ENCODE measurements around the gene TANGO6. TPM values are rescaled to one million over a fixed set of nuclear protein-coding genes. Genes with fewer than 3 reads are reported as not detected.
"Not testable (repeated sequence)": the region's sequence is repeated elsewhere in the genome, so short reads cannot be mapped to it uniquely, and the experiment has no call there.

TANGO6 gene
- total and polyA plus RNA-seq, 4 donors = 5.4 to 26.6 (median 13.2) TPM

DNA sequence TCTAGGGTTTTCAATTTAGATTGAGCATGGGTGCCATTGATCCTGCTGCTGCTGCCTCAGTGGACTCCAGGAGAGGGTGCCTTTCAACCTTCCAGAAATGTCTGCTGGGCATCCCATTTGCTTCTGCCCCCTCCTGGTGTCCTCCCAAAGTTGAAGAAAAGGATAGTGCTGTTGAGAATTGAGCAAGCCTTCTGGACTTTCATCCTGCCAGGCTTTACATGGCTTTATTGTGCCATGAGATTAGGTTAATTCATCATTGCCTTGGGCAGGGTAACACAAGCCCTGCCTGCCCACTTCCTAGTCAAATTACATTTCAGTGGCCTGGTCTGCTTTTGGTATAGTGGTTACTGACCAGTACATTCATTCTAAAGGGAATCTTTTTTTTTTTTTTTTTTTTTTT, 17.9 kb upstream of the TANGO6 start:
- DNase-seq (no peak), ATAC-seq (ENCODE audit: low FRiP score) (no peak)
- H3K4me3 ChIP-seq (ENCODE audit: low read length in 2 of 2) = no peak overlapping the region
- no peaks in the 10 kb centered on the region for H3K36me3 ChIP-seq (ENCODE audit: control insufficient read depth in 1 of 2, insufficient read depth in 2 of 2, low read length in 1 of 2)
- intact Hi-C loops (cut with DNase I) = no loop called here
- peaks cover 0 to 2% of the 10 kb centered on the region in 2 donors for H3K4me1 ChIP-seq (ENCODE audit: control insufficient read depth in 1 of 2, insufficient read depth in 2 of 2, low read length in 2 of 2)
- no peaks in the 10 kb centered on the region for H3K9me3 ChIP-seq (ENCODE audit: control insufficient read depth, low read length)
- no peak overlapping the region for H3K27ac ChIP-seq (ENCODE audit: low read depth in 1 of 2, low read length in 2 of 2)
- H3K27me3 ChIP-seq (ENCODE audit: control insufficient read depth in 1 of 2, insufficient read depth in 2 of 2, low read length in 1 of 2) = no peaks in the 10 kb centered on the region

DNA sequence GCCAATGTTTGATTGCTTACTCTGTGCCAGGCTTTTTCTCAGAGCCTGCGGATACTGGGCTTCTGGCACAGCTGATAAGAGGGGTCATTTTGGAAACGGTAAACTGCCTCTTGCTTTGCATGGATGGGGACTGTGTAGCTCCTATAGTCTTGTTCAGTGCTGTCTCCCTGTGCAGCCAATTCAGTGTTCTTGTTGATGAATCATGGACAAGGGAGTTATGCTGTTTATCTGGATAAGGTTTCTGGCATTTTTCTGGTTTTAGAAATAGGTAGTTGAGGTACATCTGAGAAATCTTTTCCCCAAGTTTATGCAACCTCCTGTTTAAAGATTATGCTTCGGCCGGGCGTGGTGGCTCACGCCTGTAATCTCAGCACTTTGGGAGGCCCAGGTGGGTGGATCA, 16.7 kb upstream of the TANGO6 start:
- 86 to 89% methylated on average over 6 of the region's 6 CpGs for WGBS, 2 donors
- Histone ChIP-seq H3K36me3 (ENCODE audit: control insufficient read depth in 1 of 2, insufficient read depth in 2 of 2, low read length in 1 of 2) (no peaks in the 10 kb centered on the region), H3K27me3 (ENCODE audit: control insufficient read depth in 1 of 2, insufficient read depth in 2 of 2, low read length in 1 of 2) (no peaks in the 10 kb centered on the region), H3K4me1 (ENCODE audit: control insufficient read depth in 1 of 2, insufficient read depth in 2 of 2, low read length in 2 of 2) (peaks cover 0 to 2% of the 10 kb centered on the region in 2 donors), H3K27ac (ENCODE audit: low read depth in 1 of 2, low read length in 2 of 2) (no peak overlapping the region), H3K9me3 (ENCODE audit: control insufficient read depth, low read length) (no peaks in the 10 kb centered on the region), H3K4me3 (ENCODE audit: low read length in 2 of 2) (no peak overlapping the region)
- intact Hi-C loops (cut with DNase I) = no loop called here
- ATAC-seq (ENCODE audit: low FRiP score) (no peak), DNase-seq (no peak)

DNA sequence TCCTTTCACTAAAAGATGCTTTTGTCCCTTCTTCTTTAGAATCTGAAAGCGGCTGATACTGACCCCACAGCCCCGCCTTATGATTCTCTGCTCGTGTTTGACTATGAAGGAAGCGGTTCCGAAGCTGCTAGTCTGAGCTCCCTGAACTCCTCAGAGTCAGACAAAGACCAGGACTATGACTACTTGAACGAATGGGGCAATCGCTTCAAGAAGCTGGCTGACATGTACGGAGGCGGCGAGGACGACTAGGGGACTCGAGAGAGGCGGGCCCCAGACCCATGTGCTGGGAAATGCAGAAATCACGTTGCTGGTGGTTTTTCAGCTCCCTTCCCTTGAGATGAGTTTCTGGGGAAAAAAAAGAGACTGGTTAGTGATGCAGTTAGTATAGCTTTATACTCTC, 10.1 kb upstream of the TANGO6 start:
- Histone ChIP-seq H3K27ac (ENCODE audit: low read depth in 1 of 2, low read length in 2 of 2) (no peak overlapping the region), H3K4me3 (ENCODE audit: low read length in 2 of 2) (no peak overlapping the region), H3K27me3 (ENCODE audit: control insufficient read depth in 1 of 2, insufficient read depth in 2 of 2, low read length in 1 of 2) (no peaks in the 10 kb centered on the region), H3K4me1 (ENCODE audit: control insufficient read depth in 1 of 2, insufficient read depth in 2 of 2, low read length in 2 of 2) (no peaks in the 10 kb centered on the region), H3K36me3 (ENCODE audit: control insufficient read depth in 1 of 2, insufficient read depth in 2 of 2, low read length in 1 of 2) (no peaks in the 10 kb centered on the region), H3K9me3 (ENCODE audit: control insufficient read depth, low read length) (no peaks in the 10 kb centered on the region)
- WGBS, 2 donors = 89 to 91% methylated on average over 14 of the region's 14 CpGs
- ATAC-seq (ENCODE audit: low FRiP score) = no peak
- intact Hi-C loops (cut with DNase I) = no loop called here
- DNase-seq = no peak

DNA sequence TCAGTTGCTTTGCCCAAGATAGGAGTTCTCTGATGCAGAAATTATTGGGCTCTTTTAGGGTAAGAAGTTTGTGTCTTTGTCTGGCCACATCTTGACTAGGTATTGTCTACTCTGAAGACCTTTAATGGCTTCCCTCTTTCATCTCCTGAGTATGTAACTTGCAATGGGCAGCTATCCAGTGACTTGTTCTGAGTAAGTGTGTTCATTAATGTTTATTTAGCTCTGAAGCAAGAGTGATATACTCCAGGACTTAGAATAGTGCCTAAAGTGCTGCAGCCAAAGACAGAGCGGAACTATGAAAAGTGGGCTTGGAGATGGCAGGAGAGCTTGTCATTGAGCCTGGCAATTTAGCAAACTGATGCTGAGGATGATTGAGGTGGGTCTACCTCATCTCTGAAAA, 8.8 kb upstream of the TANGO6 start:
- intact Hi-C loops (cut with DNase I) = no loop called here
- no peaks in the 10 kb centered on the region for H3K27me3 ChIP-seq (ENCODE audit: control insufficient read depth in 1 of 2, insufficient read depth in 2 of 2, low read length in 1 of 2)
- 44 to 50% methylated on average over 1 of the region's 1 CpG for WGBS, 2 donors
- H3K4me1 ChIP-seq (ENCODE audit: control insufficient read depth in 1 of 2, insufficient read depth in 2 of 2, low read length in 2 of 2) = no peaks in the 10 kb centered on the region
- no peaks in the 10 kb centered on the region for H3K9me3 ChIP-seq (ENCODE audit: control insufficient read depth, low read length)
- no peak for ATAC-seq (ENCODE audit: low FRiP score)
- no peak overlapping the region for H3K27ac ChIP-seq (ENCODE audit: low read depth in 1 of 2, low read length in 2 of 2)
- H3K36me3 ChIP-seq (ENCODE audit: control insufficient read depth in 1 of 2, insufficient read depth in 2 of 2, low read length in 1 of 2) = no peaks in the 10 kb centered on the region
- no peak for DNase-seq
- no peak overlapping the region for H3K4me3 ChIP-seq (ENCODE audit: low read length in 2 of 2)

DNA sequence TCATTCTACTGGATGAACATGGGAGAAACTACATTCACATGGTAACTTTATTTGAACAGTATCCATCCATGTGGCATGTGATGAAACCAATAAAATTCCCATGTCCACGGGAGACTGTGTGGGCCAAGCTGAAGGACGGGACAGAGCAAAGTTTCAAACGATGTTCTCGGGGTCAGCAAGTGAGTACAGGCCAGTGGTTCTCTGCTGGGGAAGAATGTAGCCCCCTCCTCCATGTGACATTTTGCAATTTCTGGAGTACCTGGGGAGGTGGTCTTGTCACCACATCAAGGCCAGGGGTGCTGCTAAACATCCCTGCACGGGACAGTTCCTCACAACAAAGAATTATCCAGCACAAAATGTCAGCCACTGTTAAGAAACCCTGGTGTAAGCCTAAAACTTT, 7.4 kb upstream of the TANGO6 start:
- intact Hi-C loops (cut with DNase I) = no loop called here
- Histone ChIP-seq H3K4me3 (ENCODE audit: low read length in 2 of 2) (no peak overlapping the region), H3K4me1 (ENCODE audit: control insufficient read depth in 1 of 2, insufficient read depth in 2 of 2, low read length in 2 of 2) (no peaks in the 10 kb centered on the region), H3K9me3 (ENCODE audit: control insufficient read depth, low read length) (no peaks in the 10 kb centered on the region), H3K27ac (ENCODE audit: low read depth in 1 of 2, low read length in 2 of 2) (no peak overlapping the region), H3K27me3 (ENCODE audit: control insufficient read depth in 1 of 2, insufficient read depth in 2 of 2, low read length in 1 of 2) (no peaks in the 10 kb centered on the region), H3K36me3 (ENCODE audit: control insufficient read depth in 1 of 2, insufficient read depth in 2 of 2, low read length in 1 of 2) (no peaks in the 10 kb centered on the region)
- WGBS, 2 donors = 82 to 85% methylated on average over 5 of the region's 5 CpGs
- DNase-seq (no peak), ATAC-seq (ENCODE audit: low FRiP score) (no peak)

DNA sequence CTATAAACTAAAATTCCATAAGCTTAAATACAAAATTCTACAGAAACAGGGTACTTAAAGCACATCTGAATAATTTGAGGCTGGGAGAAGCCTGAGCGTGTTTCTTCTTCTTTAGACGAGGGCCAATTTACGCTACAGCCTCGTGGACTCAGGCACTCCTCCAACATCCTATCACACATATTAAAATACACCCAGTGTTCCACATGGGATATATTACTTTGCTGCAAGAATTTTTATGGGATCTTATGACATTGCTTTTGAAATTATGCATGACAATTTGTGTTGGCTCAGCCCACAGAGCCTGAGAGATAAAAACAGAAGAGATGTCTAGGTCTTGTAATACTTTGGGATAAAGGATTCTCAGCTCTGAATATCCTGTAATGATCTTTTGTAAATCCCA, 3.5 kb upstream of the TANGO6 start:
- Histone ChIP-seq H3K27ac (ENCODE audit: low read depth in 1 of 2, low read length in 2 of 2) (no peak overlapping the region), H3K9me3 (ENCODE audit: control insufficient read depth, low read length) (no peaks in the 10 kb centered on the region), H3K36me3 (ENCODE audit: control insufficient read depth in 1 of 2, insufficient read depth in 2 of 2, low read length in 1 of 2) (no peaks in the 10 kb centered on the region), H3K4me3 (ENCODE audit: low read length in 2 of 2) (no peak overlapping the region), H3K27me3 (ENCODE audit: control insufficient read depth in 1 of 2, insufficient read depth in 2 of 2, low read length in 1 of 2) (no peaks in the 10 kb centered on the region), H3K4me1 (ENCODE audit: control insufficient read depth in 1 of 2, insufficient read depth in 2 of 2, low read length in 2 of 2) (peaks cover 0 to 2% of the 10 kb centered on the region in 2 donors)
- intact Hi-C loops (cut with DNase I) = loop anchor here (5.0 to 10.0 kb wide), 3 partner anchors 277 to 305 kb away; partner anchors contain the start of genes CHTF8 (in 1 of the 2), UTP4 (in 1 of the 2) and ZFP90 (in 1 of the 2)
- 31 to 42% methylated on average over 4 of the region's 4 CpGs for WGBS, 2 donors
- no peak for ATAC-seq (ENCODE audit: low FRiP score)
- DNase-seq = no peak

DNA sequence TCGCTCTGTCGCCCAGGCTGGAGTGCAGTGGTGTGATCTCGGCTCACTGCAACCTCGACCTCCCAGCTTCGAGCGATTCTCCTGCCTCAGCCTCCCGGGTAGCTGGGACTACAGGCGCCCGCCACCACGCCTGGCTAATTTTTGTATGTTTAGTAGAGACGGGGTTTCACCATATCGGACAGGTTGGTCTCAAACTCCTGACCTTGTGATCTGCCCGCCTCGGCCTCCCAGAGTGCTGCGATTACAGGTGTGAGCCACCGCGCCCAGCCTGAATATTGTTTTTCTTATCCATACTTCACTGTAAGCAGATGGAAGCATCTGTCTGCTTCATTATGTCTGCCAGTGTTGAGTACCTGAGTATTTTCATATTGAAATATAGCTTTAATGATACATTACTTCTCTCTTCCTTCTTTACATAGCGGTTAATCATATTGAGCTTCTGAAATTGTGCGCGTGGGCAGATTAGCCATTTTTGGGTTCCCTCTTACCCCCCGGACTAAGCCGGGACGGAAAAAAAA, 308 bp upstream of the TANGO6 start:
- 62 to 64% methylated on average over 23 of the region's 23 CpGs for WGBS, 2 donors
- H3K4me3 ChIP-seq (ENCODE audit: low read length in 2 of 2) = peak overlapping the region in 1 of 2 donors; percentile 56
- H3K9me3 ChIP-seq (ENCODE audit: control insufficient read depth, low read length); H3K36me3 ChIP-seq (ENCODE audit: control insufficient read depth in 1 of 2, insufficient read depth in 2 of 2, low read length in 1 of 2); DNase-seq; H3K27me3 ChIP-seq (ENCODE audit: control insufficient read depth in 1 of 2, insufficient read depth in 2 of 2, low read length in 1 of 2); ATAC-seq (ENCODE audit: low FRiP score); H3K4me1 ChIP-seq (ENCODE audit: control insufficient read depth in 1 of 2, insufficient read depth in 2 of 2, low read length in 2 of 2); H3K27ac ChIP-seq (ENCODE audit: low read depth in 1 of 2, low read length in 2 of 2): not testable (repeated sequence)
- intact Hi-C loops (cut with DNase I) = loop anchor here (5.0 to 10.0 kb wide), 3 partner anchors 274 to 308 kb away; partner anchors contain the start of genes CHTF8 (in 1 of the 2), UTP4 (in 1 of the 2) and ZFP90 (in 1 of the 2)

DNA sequence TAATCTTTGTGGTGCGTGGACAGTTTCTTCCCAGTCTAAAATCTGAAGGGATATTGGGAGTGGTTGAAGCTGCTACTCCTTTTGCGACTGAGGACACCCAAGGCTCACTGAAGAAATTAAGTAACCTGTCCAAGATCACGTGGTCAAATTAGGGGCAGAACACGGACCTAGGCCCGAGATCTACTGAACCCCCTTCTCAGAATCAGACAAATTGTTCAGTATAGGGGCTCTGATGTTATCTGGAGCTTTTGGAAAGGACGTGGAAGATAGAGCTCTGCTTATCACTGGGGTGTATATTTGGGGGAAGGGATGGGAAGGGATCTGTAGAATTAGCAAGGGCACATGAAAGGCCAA, 857 bp downstream of the TANGO6 start:
- ATAC-seq (ENCODE audit: low FRiP score) = no peak
- H3K27ac ChIP-seq (ENCODE audit: low read depth in 1 of 2, low read length in 2 of 2) = peak overlapping the region in 1 of 2 donors; percentile 34
- no peaks in the 10 kb centered on the region for H3K36me3 ChIP-seq (ENCODE audit: control insufficient read depth in 1 of 2, insufficient read depth in 2 of 2, low read length in 1 of 2)
- intact Hi-C loops (cut with DNase I) = loop anchor here (2.0 to 10.0 kb wide), 4 partner anchors 273 to 315 kb away; partner anchors contain the start of genes CHTF8 (in 1 of the 2), UTP4 (in 1 of the 2) and ZFP90 (in 1 of the 2)
- no peak for DNase-seq
- H3K27me3 ChIP-seq (ENCODE audit: control insufficient read depth in 1 of 2, insufficient read depth in 2 of 2, low read length in 1 of 2) = no peaks in the 10 kb centered on the region
- WGBS, 2 donors = 3 to 6% methylated on average over 6 of the region's 6 CpGs
- peaks cover 0 to 2% of the 10 kb centered on the region in 2 donors for H3K4me1 ChIP-seq (ENCODE audit: control insufficient read depth in 1 of 2, insufficient read depth in 2 of 2, low read length in 2 of 2)
- H3K4me3 ChIP-seq (ENCODE audit: low read length in 2 of 2) = peak overlapping the region; percentile 45 to 56
- H3K9me3 ChIP-seq (ENCODE audit: control insufficient read depth, low read length) = no peaks in the 10 kb centered on the region

DNA sequence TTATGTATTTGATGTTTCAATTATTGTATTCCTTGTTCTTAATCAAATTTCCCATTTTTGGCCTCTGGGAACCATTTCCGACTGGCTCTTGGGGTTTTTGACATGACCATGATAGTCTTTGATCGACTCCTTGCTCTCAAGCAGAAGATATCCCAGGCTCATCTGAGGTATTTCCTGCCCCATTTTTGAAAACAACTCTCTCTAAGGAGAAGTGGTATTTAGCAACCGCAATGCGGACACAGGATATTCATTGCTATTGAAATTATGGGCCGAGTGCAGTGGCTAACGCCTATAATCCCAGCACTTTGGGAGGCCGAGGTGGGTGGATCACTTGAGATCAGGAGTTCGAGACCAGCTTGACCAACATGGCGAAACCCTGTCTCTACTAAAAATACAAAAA, 5.5 kb downstream of the TANGO6 start:
- Histone ChIP-seq H3K4me1 (ENCODE audit: control insufficient read depth in 1 of 2, insufficient read depth in 2 of 2, low read length in 2 of 2) (peaks cover 0 to 2% of the 10 kb centered on the region in 2 donors), H3K27ac (ENCODE audit: low read depth in 1 of 2, low read length in 2 of 2) (no peak overlapping the region), H3K4me3 (ENCODE audit: low read length in 2 of 2) (no peak overlapping the region), H3K27me3 (ENCODE audit: control insufficient read depth in 1 of 2, insufficient read depth in 2 of 2, low read length in 1 of 2) (no peaks in the 10 kb centered on the region), H3K36me3 (ENCODE audit: control insufficient read depth in 1 of 2, insufficient read depth in 2 of 2, low read length in 1 of 2) (no peaks in the 10 kb centered on the region), H3K9me3 (ENCODE audit: control insufficient read depth, low read length) (no peaks in the 10 kb centered on the region)
- ATAC-seq (ENCODE audit: low FRiP score) = no peak
- intact Hi-C loops (cut with DNase I) = loop anchor here in 1 of 2 donors (10.0 kb wide), 2 partner anchors 286 to 314 kb away; partner anchors contain the start of genes CHTF8, UTP4 and ZFP90
- DNase-seq = no peak
- WGBS, 2 donors = 94 to 95% methylated on average over 9 of the region's 9 CpGs
